ENCODE results near the gene GNAO1.
A peak's percentile ranks its signal among the peaks of the same experiment; 100 is the strongest.

GNAO1 gene

DNA sequence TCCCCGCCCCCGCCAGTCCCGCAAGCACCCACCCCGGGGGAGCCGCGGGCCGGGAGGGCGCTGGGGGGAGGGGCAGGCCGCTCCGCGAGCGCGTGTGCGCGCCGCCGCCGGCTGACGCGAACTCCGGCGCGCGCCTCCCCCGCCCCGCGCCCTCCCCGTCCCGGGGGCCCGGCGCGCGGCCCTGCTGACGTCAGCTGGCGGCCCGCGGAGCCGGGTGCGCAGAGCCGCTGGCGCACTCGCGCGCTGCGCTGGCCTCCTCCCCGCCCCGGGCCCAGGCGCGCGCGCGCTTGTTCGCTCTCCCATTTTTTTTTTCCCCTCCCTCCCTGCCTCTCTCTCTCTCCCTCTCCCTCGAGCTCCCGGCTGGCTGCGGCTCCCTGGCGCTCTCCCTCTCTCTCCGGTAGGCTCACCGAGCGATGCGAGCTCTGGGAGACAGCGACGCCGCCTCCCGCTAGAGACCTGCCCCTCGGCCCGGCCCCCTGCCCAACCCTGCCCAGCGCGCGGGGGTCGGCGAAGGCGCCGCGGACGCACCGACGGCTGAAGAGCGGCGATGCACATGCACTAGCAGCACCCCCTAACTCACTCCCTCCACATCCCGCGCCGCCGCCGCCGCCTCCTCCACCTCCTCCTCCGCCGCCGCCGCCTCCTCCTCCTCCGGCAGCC, at the start of gene GNAO1:
Gene GNAO1 (plus strand): TSS at position 334 of the 660 bp plus-strand sequence. CDS start 747 bp downstream, outside the sequence.
- DNase-seq (ENCODE audit: low read depth in 2 of 2, low spot score in 1 of 2), result peak in 1 of 2 donors; percentile 27

DNA sequence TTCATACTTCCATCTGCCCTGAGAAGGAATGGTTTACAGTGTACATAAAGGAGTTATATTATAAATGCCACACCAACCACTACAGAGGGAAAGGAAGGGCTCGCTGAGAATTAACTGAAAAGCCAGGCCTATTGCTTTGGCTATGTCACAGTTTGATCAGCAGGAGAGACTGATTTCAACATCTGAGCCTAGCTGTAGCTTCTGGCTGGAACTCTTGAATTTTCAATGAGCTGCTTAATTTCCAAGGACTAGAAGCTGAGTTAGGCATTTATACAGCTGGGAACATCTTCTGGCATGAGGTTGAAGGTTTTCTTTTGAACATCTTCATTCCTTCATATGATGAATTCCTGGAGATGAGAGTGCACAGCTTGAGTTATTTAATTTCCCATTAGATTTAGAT, 47.6 kb upstream of the GNAO1 start:
- no peak for DNase-seq (ENCODE audit: low read depth in 2 of 2, low spot score in 1 of 2)

DNA sequence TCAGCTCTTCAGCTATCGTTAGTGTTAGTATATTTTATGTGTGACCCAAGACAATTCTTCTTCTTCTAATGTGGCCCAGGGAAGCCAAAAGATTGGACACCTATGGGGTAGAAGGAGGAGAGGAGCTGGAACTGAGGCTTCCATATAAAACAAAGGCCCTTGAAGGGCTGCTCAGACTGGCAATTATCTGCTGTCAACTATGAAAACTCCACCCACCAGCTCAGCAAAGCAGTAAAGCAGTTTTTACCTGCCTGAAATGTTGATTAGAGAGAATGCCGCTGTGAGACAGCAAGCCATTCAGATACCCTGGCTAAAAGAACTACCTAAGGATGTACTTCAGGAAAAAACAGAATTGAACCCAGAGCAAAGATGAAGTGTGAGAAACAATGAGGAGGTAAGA, 45.9 kb upstream of the GNAO1 start:
- DNase-seq (ENCODE audit: low read depth in 2 of 2, low spot score in 1 of 2), result no peak

DNA sequence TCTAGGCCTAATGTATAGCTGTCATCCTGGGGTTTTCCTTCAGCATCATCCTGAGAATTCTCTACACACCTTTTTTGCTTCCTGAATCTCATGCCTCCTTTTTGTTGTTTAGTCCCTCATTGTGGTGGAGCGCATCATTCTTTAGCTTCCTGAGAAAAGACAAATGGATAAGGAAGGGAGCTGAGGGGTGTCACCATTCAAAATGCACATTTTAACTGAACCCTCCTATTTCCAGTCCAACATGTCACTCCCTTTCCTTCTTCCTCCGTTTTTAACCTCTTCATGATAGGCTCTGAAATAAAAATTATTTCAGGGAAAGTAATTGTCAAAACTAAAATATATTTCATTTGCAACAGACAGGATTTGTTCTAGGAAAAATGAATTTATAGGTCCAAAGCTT, 39.7 kb upstream of the GNAO1 start:
- DNase-seq (ENCODE audit: low read depth in 2 of 2, low spot score in 1 of 2), result no peak

DNA sequence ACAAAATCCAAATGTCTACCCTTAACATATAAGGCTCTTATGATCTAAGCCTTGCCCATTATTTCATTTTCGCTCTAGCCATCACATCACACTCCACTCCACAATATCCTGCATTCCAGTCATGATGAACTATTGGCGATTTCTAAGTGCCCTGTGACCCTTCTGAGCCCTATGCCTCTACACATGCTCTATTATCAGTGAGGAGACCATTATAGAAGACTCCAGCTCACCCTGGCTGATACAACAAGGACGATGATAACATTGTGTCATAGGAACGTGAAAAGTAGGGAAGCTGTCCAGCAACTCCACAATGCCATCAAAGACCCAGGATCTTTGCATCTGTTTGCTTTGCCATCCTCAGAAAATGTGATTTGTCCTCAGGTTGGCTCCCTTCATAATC, 29.6 kb upstream of the GNAO1 start:
- DNase-seq (ENCODE audit: low read depth in 2 of 2, low spot score in 1 of 2), result no peak

DNA sequence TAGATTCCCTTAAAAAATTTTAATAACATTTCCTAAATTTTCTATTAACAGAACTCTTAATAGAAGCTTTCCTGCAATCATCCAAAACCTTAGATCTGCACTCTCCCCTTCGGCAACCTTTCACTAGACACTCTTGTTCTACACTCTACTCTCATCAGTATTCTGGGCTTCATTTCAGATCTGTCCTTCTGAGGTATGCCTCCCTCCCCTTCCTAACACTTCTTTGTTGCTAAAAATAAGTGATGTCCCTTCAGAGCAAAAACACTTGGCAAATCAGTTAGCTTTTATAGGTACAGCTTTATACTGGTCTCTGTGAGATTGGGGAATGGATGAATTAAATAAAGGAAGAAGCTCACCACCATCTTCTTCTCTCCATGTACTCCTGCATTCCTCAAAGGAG, 28.2 kb upstream of the GNAO1 start:
- DNase-seq (ENCODE audit: low read depth in 2 of 2, low spot score in 1 of 2), result no peak

DNA sequence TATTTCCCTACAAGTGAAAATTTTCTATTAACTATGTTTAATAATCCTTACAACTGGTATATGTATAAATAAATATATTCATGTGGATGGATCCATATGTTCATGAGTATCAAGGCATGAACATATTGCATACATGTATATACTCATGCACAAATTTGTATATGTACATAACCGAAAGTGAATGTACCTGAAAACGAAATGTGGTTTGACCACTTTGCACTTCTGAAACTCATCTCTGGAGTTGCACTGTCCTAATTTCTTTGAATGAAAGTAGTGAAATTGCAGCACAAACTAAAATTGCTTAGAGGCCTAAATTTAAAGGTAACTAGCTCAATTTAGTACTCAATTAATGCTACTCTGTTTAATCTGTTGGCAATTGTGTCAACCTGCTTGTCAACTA, 27.4 kb upstream of the GNAO1 start:
- DNase-seq (ENCODE audit: low read depth in 2 of 2, low spot score in 1 of 2), result no peak

DNA sequence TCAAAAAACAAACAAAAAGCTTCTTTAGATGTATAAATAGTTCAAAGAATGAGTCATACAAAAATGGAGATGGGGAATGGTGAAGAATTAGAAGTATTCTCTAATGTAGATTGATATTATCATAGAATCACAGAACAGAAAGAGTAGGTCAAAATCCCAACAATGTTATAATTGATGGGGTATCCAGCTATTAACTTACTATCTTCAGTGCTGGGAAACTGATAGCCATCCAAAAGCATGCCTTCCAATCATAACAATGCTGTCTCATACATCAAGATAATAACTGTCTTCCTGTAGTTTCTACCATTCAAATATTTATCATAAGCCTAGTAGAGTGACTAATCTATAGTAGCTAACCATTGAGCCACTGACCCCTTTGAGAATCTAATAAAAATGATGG, 26.7 kb upstream of the GNAO1 start:
- DNase-seq (ENCODE audit: low read depth in 2 of 2, low spot score in 1 of 2), result no peak

DNA sequence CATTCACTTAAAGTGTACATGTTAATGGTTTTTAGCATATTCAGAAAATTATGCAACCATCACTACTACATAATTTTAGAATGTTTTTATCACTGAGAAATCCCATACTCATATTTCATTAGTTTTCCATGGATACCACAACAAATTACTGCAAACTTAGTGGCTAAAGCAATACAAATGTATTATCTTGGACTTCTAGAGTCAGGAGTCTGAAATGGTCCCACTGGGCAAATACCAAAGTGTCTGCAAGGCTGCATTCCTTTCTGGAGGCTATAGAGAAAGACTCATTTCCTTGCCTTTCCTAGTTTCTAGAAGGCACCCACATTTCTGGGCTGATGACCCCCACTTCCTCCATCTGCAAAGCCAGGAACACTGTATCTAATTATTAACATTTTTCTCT, 16.9 kb upstream of the GNAO1 start:
- DNase-seq (ENCODE audit: low read depth in 2 of 2, low spot score in 1 of 2), result no peak

DNA sequence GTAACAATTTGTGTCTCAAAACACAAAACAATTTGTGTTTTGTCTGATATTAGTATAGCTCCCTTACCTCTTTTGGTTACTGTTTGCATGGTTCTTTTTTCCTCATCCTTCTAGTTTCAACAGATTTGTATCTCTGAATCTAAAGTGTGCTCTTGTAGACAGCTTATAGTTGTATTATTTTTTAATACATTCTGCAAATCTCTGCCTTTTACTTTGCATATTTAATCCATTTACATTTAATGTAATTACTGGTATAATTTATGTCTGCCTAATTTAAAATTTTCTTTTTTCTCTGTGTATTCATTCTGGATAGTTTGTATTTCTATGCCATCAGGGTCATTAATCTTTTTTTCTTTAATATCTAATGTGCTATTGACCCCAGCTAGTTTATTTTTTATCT, 9.9 kb upstream of the GNAO1 start:
- no peak for DNase-seq (ENCODE audit: low read depth in 2 of 2, low spot score in 1 of 2)

DNA sequence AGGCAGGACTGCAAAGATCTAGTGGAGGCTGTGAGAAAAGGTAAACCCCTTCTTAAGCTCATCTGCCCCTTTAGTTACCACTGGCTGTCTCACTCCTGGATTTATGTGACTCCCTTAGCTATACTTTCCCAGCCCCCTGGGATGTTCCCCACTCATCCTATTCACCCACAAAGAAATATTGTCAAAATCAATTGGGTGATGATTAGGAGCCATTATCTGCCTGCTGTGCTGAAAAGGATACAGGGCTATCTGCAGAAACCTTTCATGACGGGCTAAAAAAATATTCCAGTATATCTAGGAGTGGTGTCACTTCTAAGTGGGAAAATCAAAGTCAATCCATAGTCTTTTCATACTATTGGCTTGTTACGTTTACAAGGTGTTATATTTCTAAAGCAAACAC, 8.0 kb upstream of the GNAO1 start:
- no peak for DNase-seq (ENCODE audit: low read depth in 2 of 2, low spot score in 1 of 2)

DNA sequence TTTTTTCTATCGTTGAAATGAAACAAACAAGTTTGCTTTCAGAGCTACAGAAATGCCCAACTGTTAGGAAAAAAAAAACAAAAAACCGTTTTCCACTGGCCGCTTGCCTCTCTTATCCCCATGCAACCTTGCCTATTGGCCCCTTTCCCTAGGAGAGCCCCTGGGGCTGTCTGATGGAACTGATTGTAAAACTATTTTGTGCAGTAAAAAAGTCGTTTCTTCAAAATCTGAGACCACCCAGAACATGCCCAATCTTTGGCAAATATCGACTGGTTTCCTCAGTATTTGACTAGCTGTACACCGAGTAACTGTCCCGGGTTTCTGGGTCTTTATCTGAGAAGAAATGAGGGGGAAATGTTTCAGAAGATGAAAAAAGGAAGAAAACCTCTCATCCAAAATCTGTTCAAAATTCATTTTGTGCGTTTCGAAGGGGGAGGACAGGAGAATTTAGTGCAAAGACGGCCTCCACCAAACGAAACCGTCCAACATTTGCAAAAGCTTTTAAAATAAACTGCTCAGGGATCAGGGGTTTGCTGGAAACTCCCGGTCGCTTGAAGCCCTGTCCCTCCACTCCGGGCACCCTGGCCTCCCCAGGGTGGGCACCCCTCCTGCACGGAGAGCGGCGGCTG, 1.1 kb upstream of the GNAO1 start:
- DNase-seq (ENCODE audit: low read depth in 2 of 2, low spot score in 1 of 2), result no peak

DNA sequence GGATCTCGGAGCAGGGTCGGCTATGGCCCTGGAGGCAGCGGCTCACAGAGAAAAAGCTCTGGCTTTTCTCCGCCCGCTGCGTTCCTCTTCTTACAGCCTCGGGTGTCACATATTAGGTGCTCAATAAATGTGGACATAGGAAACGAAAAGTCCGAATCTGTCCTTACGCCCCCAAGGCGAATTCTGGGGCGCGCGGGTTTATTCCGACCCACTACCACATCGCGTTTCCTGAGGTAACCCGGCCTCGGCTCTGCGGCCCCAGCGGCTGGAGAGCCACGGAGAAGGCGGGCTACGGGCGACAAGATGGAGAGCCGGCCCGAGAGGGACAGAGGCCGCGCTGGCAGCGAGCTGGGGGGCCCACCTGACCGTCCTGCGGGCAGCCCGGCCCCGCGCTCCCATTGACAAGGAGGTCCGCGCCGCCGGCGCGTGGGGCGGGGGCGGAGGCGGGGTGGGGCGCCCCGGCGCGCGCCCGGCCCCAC, 573 bp upstream of the GNAO1 start:
- no peak for DNase-seq (ENCODE audit: low read depth in 2 of 2, low spot score in 1 of 2)

DNA sequence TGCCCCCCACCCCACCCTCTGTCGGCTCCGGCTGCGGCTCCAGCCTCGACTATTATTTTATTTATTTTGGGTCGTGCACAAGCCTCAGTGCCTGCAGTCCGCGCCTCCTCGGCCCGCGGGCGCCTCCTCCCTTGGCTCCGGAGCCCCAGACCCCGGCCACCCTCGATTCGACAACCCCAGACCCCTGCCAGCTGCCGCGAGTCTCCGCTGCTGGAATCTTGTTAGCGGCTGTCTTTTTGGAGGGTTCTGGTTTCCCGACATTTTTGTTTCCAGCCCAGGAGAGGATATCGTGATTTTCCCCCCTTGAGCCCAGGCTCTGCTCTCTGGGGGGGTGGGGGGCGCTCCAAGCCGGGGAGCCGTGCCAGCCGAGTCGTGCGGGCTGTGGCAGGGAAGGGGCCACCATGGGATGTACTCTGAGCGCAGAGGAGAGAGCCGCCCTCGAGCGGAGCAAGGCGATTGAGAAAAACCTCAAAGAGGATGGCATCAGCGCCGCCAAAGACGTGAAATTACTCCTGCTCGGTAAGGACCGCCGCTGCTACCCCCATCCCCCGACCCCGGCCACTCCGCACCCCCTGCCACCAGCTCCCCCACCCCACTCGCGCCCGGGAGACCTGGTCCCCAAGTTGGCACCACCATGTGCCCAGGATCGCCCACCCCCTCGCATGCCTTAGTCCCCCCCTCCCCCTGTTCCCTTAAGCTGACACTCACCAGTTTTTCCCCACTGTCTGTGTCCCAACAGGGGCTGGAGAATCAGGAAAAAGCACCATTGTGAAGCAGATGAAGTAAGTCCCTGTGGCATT, 746 bp downstream of the GNAO1 start:
- DNase-seq (ENCODE audit: low read depth in 2 of 2, low spot score in 1 of 2), result no peak

DNA sequence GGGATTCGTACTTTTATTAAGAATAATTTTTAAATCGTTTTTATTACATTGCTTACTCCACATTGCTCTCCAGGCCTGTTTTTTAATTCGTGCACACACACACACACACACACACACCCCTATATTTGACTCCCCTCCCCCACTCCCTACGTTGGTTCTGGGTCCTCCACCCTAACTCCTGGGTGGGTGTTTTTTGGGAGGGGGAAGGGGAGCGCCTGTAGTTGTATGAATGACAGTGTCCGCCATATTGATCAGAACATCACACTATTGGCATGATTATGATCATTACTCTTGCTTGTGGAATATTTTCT, 1.3 kb downstream of the GNAO1 start:
- DNase-seq (ENCODE audit: low read depth in 2 of 2, low spot score in 1 of 2), result no peak

DNA sequence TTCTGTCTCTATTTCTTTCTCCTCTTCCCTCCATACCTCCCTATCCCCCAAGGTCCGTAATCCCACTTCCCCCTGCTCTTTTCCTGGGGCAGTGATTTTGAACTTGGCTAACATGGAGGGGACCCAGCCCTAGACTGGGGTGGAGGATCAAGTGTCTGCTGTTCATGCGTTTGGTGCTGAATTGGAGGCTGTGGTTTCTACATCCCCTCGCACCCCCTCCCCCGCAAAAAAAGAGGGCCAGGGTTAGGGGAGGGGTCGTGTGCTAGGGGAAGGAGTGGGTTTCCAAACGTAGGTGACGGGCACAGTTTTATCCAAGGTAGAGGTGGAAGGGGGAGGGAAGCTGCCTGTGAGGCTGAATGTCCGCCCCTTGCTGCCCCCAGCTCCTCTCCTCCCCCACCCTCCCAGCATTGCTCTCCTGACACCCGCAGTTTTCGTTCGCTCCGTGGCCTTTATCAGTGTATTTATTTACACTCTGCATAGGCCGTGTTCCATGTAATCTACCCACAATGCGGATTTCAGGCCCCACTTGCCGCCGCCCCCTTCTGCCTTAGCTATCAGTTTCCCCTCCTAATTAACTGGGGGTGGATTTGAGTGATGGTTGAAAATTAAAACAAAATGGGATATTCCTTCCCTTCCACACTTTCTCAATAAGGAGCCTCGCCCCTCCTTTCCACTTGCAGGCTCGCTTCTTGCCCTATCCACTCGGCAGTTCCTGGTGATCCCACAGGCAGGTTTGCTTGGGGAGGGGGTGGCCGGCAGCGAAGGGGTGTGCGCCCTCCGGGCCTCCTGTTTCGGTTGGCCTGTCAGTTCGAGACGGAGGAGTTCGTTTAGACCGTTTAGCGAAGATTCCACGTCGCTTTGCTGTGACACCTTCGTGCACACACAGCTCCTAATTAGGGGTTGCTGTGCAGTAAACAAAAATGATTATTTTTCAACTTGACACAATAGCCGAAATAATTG, 2.0 kb downstream of the GNAO1 start:
- no peak for DNase-seq (ENCODE audit: low read depth in 2 of 2, low spot score in 1 of 2)

DNA sequence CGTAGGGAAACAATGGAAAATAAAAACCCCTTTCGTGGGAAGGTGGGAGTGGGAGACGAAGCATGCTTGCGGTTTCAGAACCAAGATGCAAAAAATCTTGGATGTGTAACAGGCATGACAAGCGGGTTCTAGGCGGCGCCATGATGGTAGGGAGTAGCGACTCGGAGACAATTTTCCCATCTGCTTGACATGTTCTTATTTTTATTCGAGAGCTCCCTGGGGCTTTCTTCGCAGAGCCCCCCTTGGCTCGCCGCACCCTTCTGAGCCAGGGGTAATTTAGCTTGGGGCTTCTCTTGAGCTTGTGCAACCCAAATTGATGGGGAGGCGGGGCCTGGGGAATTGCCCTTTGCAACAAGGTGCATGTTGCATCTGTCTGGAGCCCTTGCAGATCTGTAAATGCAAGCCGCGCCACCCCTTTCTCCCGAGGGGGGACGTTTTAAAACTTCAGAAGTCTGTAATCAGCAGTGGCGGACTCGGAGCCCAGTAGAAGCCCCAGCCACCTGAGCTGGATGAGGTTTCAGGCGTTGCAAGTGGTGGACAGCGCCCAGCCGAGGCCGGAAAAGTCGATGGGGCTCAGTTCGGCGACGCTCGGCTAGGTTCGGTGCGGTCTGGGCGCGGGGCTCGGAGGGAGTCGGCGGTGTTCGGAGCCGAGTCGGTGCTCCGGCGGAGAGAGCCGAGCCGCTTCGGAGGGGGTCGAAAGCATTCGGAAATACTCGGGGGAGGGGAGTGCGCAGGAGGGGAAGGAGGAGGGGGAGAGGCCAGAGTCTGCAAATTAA, 2.9 kb downstream of the GNAO1 start:
- peak in 1 of 2 donors; percentile 24 for DNase-seq (ENCODE audit: low read depth in 2 of 2, low spot score in 1 of 2)

DNA sequence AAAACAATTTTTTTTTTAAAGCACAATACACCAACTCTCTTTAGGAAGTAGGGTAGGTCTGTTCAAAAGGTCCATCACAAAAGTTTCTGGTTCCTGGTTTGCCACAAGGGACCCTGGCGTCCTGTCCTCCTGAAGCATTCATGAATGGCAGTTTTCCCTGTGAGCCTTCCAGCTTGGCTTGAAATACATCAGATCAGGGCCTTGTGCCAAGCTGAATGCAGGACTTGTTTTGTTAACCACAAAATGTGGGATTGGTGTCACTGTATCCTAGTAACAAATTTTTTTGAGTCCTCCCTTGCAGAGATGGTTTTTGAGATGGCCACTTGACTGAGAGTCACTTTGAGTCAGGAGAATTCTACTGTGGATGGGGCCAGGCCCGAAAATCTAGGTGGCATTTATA, 3.9 kb downstream of the GNAO1 start:
- DNase-seq (ENCODE audit: low read depth in 2 of 2, low spot score in 1 of 2), result no peak

DNA sequence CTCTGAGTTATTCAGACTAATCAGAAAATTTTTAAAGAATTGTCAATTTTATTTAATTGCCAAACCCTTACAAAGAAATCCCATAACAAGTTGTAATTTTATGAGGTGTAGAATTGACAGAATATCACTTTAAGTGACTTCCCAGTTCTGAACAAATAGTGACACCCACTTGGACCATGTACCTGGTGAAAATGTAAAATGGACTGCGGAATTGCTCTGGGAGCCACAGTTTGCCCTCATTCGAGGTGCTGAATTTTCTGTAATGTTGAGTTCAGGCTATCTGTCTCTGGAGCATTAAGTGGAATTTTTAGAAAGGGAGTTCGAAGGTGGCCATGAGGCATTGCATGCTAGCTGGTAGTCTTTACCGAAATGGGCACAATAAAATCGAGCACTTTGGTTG, 5.1 kb downstream of the GNAO1 start:
- no peak for DNase-seq (ENCODE audit: low read depth in 2 of 2, low spot score in 1 of 2)

DNA sequence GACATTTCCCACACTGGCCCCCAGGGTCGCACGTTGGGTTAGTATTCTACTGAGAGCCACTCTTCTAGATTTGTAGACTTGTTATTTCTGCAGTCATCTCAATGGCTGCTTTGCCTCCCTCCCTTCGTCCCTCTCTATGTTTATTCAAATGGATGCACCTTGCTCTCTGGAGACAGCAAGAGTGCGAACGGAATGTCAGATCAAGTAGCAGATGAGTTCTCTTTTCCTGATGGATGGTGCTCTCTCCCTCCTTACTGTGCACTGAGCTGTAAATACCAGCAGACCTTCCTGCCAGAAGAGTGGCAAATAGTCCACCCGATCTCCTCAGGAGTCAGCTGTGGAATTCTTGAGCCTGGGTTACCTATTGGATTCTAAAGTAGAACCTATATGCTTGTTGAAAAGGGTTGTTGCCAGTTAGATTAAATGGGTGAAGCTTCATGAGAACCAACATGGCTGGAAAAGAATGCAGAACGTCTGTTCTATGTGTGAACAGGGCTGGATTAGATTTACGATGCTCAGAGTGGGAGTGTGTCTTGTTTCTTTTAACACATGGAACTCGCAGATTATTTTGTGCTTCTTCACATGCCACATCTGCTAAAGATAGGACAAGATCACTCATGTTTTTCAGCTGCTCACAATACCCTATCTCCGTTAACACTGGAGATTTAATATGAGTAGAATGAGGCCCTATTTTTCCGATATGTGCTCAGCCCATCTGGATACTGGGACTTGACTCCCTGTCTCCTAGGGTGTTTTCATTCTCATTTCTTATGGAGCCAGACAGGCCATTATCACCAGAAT, 6.1 kb downstream of the GNAO1 start:
- no peak for DNase-seq (ENCODE audit: low read depth in 2 of 2, low spot score in 1 of 2)

Data from stimulated activated CD8-positive, alpha-beta memory T cell treated with anti-CD3 and anti-CD28 coated beads, Interleukin-4, amount 100 ng/mL, for 1 hour (primary cell).